OCI-LY1 (cell line): ENCODE results near the gene GMCL2.

Source experiments
- CTCF ChIP-seq: fragments of 200-600 bp; sonication (generic), shearing (Covaris generic); IDR thresholded peaks from 2 replicates; pipeline ENCODE4 v1.5.1; 2017; ENCODE audit warnings: mild to moderate bottlenecking, antibody characterized with exemption, low read length, moderate library complexity, mixed read lengths
- EZH2 ChIP-seq: fragments of 200-600 bp; sonication (generic), shearing (Covaris generic); IDR thresholded peaks from 2 replicates; pipeline ENCODE4 v1.8.0; 2017; ENCODE audit warnings: borderline replicate concordance, mixed run types, mild to moderate bottlenecking, antibody characterized with exemption, low read length, moderate library complexity, mixed read lengths

DNA sequence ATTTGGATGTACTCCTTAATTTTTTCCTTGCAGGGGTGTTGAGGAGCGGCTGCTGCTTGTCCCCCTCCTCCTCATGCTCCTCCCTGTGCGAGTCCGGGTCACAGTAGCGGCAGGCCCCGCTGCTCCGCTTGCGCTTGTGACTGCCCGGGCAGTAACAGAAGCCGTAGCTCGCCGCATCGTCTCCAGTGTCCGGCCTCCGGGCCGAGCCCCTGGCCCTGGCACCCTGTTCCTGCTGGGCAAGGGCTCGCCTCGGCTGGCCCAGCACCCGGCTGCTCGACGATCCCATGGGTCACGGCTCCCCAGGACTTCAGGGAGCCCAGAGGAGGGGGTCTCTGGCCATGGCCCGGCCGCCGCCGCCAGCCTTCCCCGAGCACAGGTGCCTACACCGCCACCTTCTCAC, at the start of gene GMCL2:
- TF ChIP-seq CTCF (no peak), EZH2 (no peak)
